A549 (cell line): Measurements from ENCODE around the gene SRRT.

Experiments
- EP300 ChIP-seq, 2 experiments: fragments of >200 bp; sonication (Bioruptor Twin); formaldehyde crosslinking; IDR thresholded peaks; 2 replicates in 1 of 2; 3 replicates in 1 of 2; pipeline ENCODE4 v1.6.1; 2016 to 2017
- KDM5A ChIP-seq: fragments of 200-600 bp; sonication (generic); IDR thresholded peaks from 2 replicates; pipeline ENCODE4 v1.6.1; 2016; ENCODE audit warnings: antibody characterized with exemption, mild to moderate bottlenecking
- NPAS2 ChIP-seq: fragments of 250-450 bp; sonication (Bioruptor Pico); IDR thresholded peaks from 2 replicates; pipeline ENCODE4 v1.8.0; 2022; ENCODE audit warnings: mild to moderate bottlenecking, moderate library complexity, borderline replicate concordance
- NR3C1 ChIP-seq: fragments of >200 bp; sonication (Bioruptor Twin); formaldehyde crosslinking; IDR thresholded peaks from 3 replicates; pipeline ENCODE4 v1.6.1; 2017
- POLR2A ChIP-seq: IDR thresholded peaks from 2 replicates; pipeline ENCODE4 v1.6.1; 2012; ENCODE audit warnings: mild to moderate bottlenecking, low read length
- RFX5 ChIP-seq: fragments of 450-650 bp; IDR thresholded peaks from 2 replicates; pipeline ENCODE4 v1.7.1; 2014; ENCODE audit warnings: antibody characterized with exemption, mild to moderate bottlenecking, moderate library complexity
- TF ChIP-seq, protein P1 (sequence below): IDR thresholded peaks from 2 replicates; pipeline ENCODE4 v1.6.1; 2012
- TF ChIP-seq, protein P2 (sequence below): fragments of >200 bp; sonication (Bioruptor Twin); formaldehyde crosslinking; IDR thresholded peaks from 3 replicates; pipeline ENCODE4 v1.5.1; 2016
- TF ChIP-seq, protein P3 (sequence below): fragments of 200-600 bp; sonication (generic); IDR thresholded peaks from 2 replicates; pipeline ENCODE4 v1.6.1; 2016; ENCODE audit warnings: antibody characterized with exemption, mild to moderate bottlenecking, moderate library complexity

DNA sequence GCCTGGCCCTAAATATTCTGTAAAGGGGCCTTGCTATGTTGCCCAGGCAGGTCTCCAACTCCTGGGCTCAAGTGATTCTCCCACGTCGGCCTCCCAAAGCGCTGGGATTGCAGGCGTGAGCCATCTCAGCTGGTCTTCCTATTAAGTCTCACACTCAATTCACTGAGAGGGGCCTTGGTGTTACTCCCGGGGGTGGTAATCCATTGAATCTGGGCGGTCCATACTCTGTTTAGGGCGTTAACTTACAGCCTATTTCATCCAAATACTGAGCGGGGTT is 665 bp upstream of the SRRT start:
- TF ChIP-seq POLR2A: no peak
- TF ChIP-seq, protein P1, sequence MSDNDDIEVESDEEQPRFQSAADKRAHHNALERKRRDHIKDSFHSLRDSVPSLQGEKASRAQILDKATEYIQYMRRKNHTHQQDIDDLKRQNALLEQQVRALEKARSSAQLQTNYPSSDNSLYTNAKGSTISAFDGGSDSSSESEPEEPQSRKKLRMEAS: no peak
- no peak for TF ChIP-seq NR3C1
- TF ChIP-seq, protein P2, sequence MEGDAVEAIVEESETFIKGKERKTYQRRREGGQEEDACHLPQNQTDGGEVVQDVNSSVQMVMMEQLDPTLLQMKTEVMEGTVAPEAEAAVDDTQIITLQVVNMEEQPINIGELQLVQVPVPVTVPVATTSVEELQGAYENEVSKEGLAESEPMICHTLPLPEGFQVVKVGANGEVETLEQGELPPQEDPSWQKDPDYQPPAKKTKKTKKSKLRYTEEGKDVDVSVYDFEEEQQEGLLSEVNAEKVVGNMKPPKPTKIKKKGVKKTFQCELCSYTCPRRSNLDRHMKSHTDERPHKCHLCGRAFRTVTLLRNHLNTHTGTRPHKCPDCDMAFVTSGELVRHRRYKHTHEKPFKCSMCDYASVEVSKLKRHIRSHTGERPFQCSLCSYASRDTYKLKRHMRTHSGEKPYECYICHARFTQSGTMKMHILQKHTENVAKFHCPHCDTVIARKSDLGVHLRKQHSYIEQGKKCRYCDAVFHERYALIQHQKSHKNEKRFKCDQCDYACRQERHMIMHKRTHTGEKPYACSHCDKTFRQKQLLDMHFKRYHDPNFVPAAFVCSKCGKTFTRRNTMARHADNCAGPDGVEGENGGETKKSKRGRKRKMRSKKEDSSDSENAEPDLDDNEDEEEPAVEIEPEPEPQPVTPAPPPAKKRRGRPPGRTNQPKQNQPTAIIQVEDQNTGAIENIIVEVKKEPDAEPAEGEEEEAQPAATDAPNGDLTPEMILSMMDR: no peak
- no peak for TF ChIP-seq EP300 (IDR thresholded peaks at IDR 0.05)
- TF ChIP-seq RFX5: no peak
- TF ChIP-seq NPAS2 (CRISPR knock-in tag): no peak
- TF ChIP-seq KDM5A: 0 out of 2 replicates have a peak, but pooled peaks have one; percentile 29
- TF ChIP-seq, protein P3, sequence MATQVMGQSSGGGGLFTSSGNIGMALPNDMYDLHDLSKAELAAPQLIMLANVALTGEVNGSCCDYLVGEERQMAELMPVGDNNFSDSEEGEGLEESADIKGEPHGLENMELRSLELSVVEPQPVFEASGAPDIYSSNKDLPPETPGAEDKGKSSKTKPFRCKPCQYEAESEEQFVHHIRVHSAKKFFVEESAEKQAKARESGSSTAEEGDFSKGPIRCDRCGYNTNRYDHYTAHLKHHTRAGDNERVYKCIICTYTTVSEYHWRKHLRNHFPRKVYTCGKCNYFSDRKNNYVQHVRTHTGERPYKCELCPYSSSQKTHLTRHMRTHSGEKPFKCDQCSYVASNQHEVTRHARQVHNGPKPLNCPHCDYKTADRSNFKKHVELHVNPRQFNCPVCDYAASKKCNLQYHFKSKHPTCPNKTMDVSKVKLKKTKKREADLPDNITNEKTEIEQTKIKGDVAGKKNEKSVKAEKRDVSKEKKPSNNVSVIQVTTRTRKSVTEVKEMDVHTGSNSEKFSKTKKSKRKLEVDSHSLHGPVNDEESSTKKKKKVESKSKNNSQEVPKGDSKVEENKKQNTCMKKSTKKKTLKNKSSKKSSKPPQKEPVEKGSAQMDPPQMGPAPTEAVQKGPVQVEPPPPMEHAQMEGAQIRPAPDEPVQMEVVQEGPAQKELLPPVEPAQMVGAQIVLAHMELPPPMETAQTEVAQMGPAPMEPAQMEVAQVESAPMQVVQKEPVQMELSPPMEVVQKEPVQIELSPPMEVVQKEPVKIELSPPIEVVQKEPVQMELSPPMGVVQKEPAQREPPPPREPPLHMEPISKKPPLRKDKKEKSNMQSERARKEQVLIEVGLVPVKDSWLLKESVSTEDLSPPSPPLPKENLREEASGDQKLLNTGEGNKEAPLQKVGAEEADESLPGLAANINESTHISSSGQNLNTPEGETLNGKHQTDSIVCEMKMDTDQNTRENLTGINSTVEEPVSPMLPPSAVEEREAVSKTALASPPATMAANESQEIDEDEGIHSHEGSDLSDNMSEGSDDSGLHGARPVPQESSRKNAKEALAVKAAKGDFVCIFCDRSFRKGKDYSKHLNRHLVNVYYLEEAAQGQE: no peak
